NCI-H2081 treated with DMSO at 0.1 percent for 48 hours (cell line): ENCODE results near the gene RNF168.
"Not testable (repeated sequence)": the region's sequence is repeated elsewhere in the genome, so short reads cannot be mapped to it uniquely, and the experiment has no call there.

Source experiments
- DNase-seq: peaks from one replicate; lab custom pipeline; 2025; lab: John Stamatoyannopoulos, UW

RNF168 gene

GRCh38 chr3:196514913-196515621 lies 11.5 kb upstream of the RNF168 start, which contains the start of gene SMCO1:
TSS of gene SMCO1 (minus strand) at chr3:196515346. CDS start at chr3:196515209, 137 bp downstream.
- no peak for DNase-seq

- DNase-seq: no peak
These were observed 10.8 kb upstream of the RNF168 start for GRCh38 chr3:196514350-196514716.

- no peak for DNase-seq
These were observed 10.3 kb upstream of the RNF168 start for GRCh38 chr3:196513697-196514349.

GRCh38 chr3:196511646-196512425 lies 8.3 kb upstream of the RNF168 start:
- not testable (repeated sequence) for DNase-seq

GRCh38 chr3:196511108-196511507 lies 7.5 kb upstream of the RNF168 start:
- not testable (repeated sequence) for DNase-seq

- no peak for DNase-seq
These were observed 3.1 kb upstream of the RNF168 start for GRCh38 chr3:196506687-196507086.

GRCh38 chr3:196504556-196504955 lies 988 bp upstream of the RNF168 start:
- no peak for DNase-seq

GRCh38 chr3:196504077-196504398 lies 470 bp upstream of the RNF168 start:
- DNase-seq: not testable (repeated sequence)

- DNase-seq: no peak
These were observed 783 bp downstream of the RNF168 start for GRCh38 chr3:196502775-196503195.

- DNase-seq: no peak
These were observed 2.1 kb downstream of the RNF168 start for GRCh38 chr3:196501316-196502044.

- no peak for DNase-seq
These were observed 3.6 kb downstream of the RNF168 start for GRCh38 chr3:196499807-196500524.

- DNase-seq: no peak
These were observed 4.5 kb downstream of the RNF168 start for GRCh38 chr3:196499061-196499460.

GRCh38 chr3:196498297-196498696 lies 5.3 kb downstream of the RNF168 start:
- DNase-seq: no peak

- DNase-seq: no peak
These were observed 7.4 kb downstream of the RNF168 start for GRCh38 chr3:196496183-196496582.

- DNase-seq: no peak
These were observed 10.3 kb downstream of the RNF168 start for GRCh38 chr3:196493292-196493691.

- no peak for DNase-seq
These were observed 11.5 kb downstream of the RNF168 start for GRCh38 chr3:196492080-196492479.

- DNase-seq: no peak
These were observed 13.8 kb downstream of the RNF168 start for GRCh38 chr3:196489747-196490146.

GRCh38 chr3:196486263-196486662 lies 17.3 kb downstream of the RNF168 start:
- no peak for DNase-seq

GRCh38 chr3:196477678-196478077 lies 25.9 kb downstream of the RNF168 start:
- no peak for DNase-seq

- no peak for DNase-seq
These were observed 31.3 kb downstream of the RNF168 start for GRCh38 chr3:196472286-196472685.

GRCh38 chr3:196471551-196471950 lies 32.0 kb downstream of the RNF168 start:
- DNase-seq: no peak

- DNase-seq: not testable (repeated sequence)
These were observed 33.4 kb downstream of the RNF168 start for GRCh38 chr3:196470182-196470581.
